SK-N-SH (cell line): Measurements from ENCODE around the gene GHRL. TPM values are rescaled to one million over a fixed set of nuclear protein-coding genes. Genes with fewer than 3 reads are reported as not detected.

Experiments used
- CTCF ChIA-PET: fragments of 300-600, 350-600 bp; formaldehyde crosslinking; extraction: SDS; loops from one replicate; lab custom pipeline; 2021; lab: Yijun Ruan, JAX
- POLR2A ChIA-PET: fragments of 350-600 bp; sonication (Branson Sonifier 250); formaldehyde crosslinking; extraction: SDS; loops from one replicate; lab custom pipeline; 2020; ENCODE audit warnings: antibody characterized with exemption, inconsistent platforms; lab: Yijun Ruan, JAX
- DNase-seq: peaks from one replicate; pipeline ENCODE4 v3.0.0; 2012
- H2AFZ ChIP-seq: fragments of 200-600 bp; sonication (generic); 2 replicates; pipeline ENCODE4 v1.8.1; 2016; ENCODE audit warnings: antibody characterized with exemption, mild to moderate bottlenecking, low read depth
- H3F3A ChIP-seq: fragments of 200-600 bp; sonication (generic); replicated peaks from 2 replicates; pipeline ENCODE3; 2016; ENCODE audit warnings: antibody characterized with exemption, mild to moderate bottlenecking; ENCODE audit not compliant: insufficient read depth
- H3K27ac ChIP-seq, 2 experiments: fragments of 200-500 bp in 1 of 2; fragments of 200-600 bp in 1 of 2; sonication (Bioruptor generic) in 1 of 2; sonication (generic), shearing (Covaris generic) in 1 of 2; 2 replicates each; pipeline versions ENCODE4 v1.5.1 to v1.6.1; 2014 to 2016; ENCODE audit warnings: low read depth in 2 of 2, inconsistent platforms in 1 of 2, low read length in 1 of 2, mild to moderate bottlenecking in 1 of 2, mixed read lengths in 1 of 2
- H3K27me3 ChIP-seq: fragments of 200-600 bp; sonication (generic), shearing (Covaris generic); 2 replicates; pipeline ENCODE4 v1.6.1; 2016; ENCODE audit warnings: mixed run types; ENCODE audit not compliant: insufficient read depth
- H3K36me3 ChIP-seq, 2 experiments: fragments of 200-500 bp in 1 of 2; fragments of 200-600 bp in 1 of 2; sonication (Bioruptor generic) in 1 of 2; sonication (generic) in 1 of 2; replicated peaks in 1 of 2; 2 replicates each; pipeline versions ENCODE3 to v1.5.1; 2014 to 2016; ENCODE audit warnings: low read length in 1 of 2, mild to moderate bottlenecking in 1 of 2; ENCODE audit not compliant: insufficient read depth in 2 of 2, control insufficient read depth in 1 of 2
- H3K4me1 ChIP-seq, 2 experiments: fragments of 200-500 bp in 1 of 2; fragments of 200-600 bp in 1 of 2; sonication (Bioruptor generic) in 1 of 2; sonication (generic), shearing (Covaris generic) in 1 of 2; 2 replicates each; pipeline versions ENCODE4 v1.5.1 to v1.6.1; 2014 to 2016; ENCODE audit warnings: low read depth in 1 of 2, low read length in 1 of 2, mixed run types in 1 of 2; ENCODE audit not compliant: insufficient read depth in 2 of 2, control insufficient read depth in 1 of 2
- H3K4me2 ChIP-seq: fragments of 200-600 bp; sonication (generic), shearing (Covaris generic); 2 replicates; pipeline ENCODE4 v1.6.1; 2017; ENCODE audit warnings: mixed run types
- H3K4me3 ChIP-seq, 2 experiments: fragments of 200-500 bp in 1 of 2; fragments of 200-600 bp in 1 of 2; sonication (Bioruptor generic) in 1 of 2; sonication (generic), shearing (Covaris generic) in 1 of 2; 2 replicates each; pipeline versions ENCODE4 v1.5.1 to v1.8.1; 2014 to 2016; ENCODE audit warnings: low read depth in 2 of 2, inconsistent platforms in 1 of 2, low read length in 1 of 2, mild to moderate bottlenecking in 1 of 2, mixed read lengths in 1 of 2, moderate library complexity in 1 of 2
- H3K79me2 ChIP-seq: fragments of 200-600 bp; sonication (generic); 2 replicates; pipeline ENCODE4 v1.8.1; 2017; ENCODE audit warnings: mild to moderate bottlenecking; ENCODE audit not compliant: insufficient read depth
- H3K9ac ChIP-seq: fragments of 200-600 bp; sonication (generic); 2 replicates; pipeline ENCODE4 v1.6.1; 2017; ENCODE audit warnings: mixed run types
- H3K9me2 ChIP-seq: fragments of 200-600 bp; sonication (generic); 2 replicates; pipeline ENCODE4 v1.6.1; 2017; ENCODE audit warnings: mixed run types
- H3K9me3 ChIP-seq: fragments of 200-600 bp; sonication (generic); 2 replicates; pipeline ENCODE4 v1.6.1; 2017; ENCODE audit warnings: mixed run types, mild to moderate bottlenecking, moderate library complexity
- H4K20me1 ChIP-seq: fragments of 200-600 bp; sonication (generic); 2 replicates; pipeline ENCODE4 v1.6.1; 2017; ENCODE audit warnings: mild to moderate bottlenecking, mixed run types; ENCODE audit not compliant: insufficient read depth
- CHD2 ChIP-seq: fragments of 150-350 bp; IDR thresholded peaks from 2 replicates; pipeline ENCODE4 v1.6.1; 2018; ENCODE audit warnings: low read length; ENCODE audit not compliant: partially characterized antibody
- EZH2phosphoT487 ChIP-seq: fragments of 200-600 bp; sonication (generic); IDR thresholded peaks from 2 replicates; pipeline ENCODE4 v1.6.1; 2017; ENCODE audit warnings: low read depth, mixed run types, mild to moderate bottlenecking, antibody characterized with exemption, moderate library complexity, borderline replicate concordance
- FOXM1 ChIP-seq: IDR thresholded peaks from 2 replicates; pipeline ENCODE4 v1.4.0; 2012; ENCODE audit warnings: low read depth, mild to moderate bottlenecking
- GABPA ChIP-seq: IDR thresholded peaks from 2 replicates; pipeline ENCODE4 v1.4.0; 2012; ENCODE audit warnings: low read depth, mild to moderate bottlenecking
- GATA2 ChIP-seq: sonication (generic); formaldehyde crosslinking; IDR thresholded peaks from 2 replicates; pipeline ENCODE4 v1.5.0; 2020; ENCODE audit warnings: mild to moderate bottlenecking, missing genetic modification reagents
- IRF3 ChIP-seq: fragments of 150-350 bp; IDR thresholded peaks from 2 replicates; pipeline ENCODE4 v1.6.1; 2016; ENCODE audit warnings: mild to moderate bottlenecking, low read depth, low read length
- MEF2A ChIP-seq: IDR thresholded peaks from 2 replicates; pipeline ENCODE4 v1.4.0; 2012; ENCODE audit warnings: low read depth, borderline replicate concordance
- MXI1 ChIP-seq: IDR thresholded peaks from 2 replicates; pipeline ENCODE4 v1.6.1; 2012; ENCODE audit warnings: mild to moderate bottlenecking, low read depth, low read length, improper control_type of control experiment
- RAD21 ChIP-seq: IDR thresholded peaks from 2 replicates; pipeline ENCODE4 v1.6.1; 2012; ENCODE audit warnings: mild to moderate bottlenecking, low read length
- RCOR1 ChIP-seq: fragments of 150-350 bp; IDR thresholded peaks from 2 replicates; pipeline ENCODE4 v1.6.1; 2017; ENCODE audit warnings: antibody characterized with exemption, low read length
- REST ChIP-seq: IDR thresholded peaks from 2 replicates; pipeline ENCODE4 v1.6.1; 2012; ENCODE audit warnings: mild to moderate bottlenecking, low read depth, low read length, moderate library complexity
- RFX5 ChIP-seq: IDR thresholded peaks from 2 replicates; pipeline ENCODE4 v1.6.1; 2012; ENCODE audit warnings: mild to moderate bottlenecking, improper control_type of control experiment, low read length
- RXRA ChIP-seq: IDR thresholded peaks from 2 replicates; pipeline ENCODE4 v1.4.0; 2012; ENCODE audit warnings: low read depth, mild to moderate bottlenecking, borderline replicate concordance
- SMC3 ChIP-seq: IDR thresholded peaks from 2 replicates; pipeline ENCODE4 v1.6.1; 2012; ENCODE audit warnings: low read depth, low read length, improper control_type of control experiment
- TEAD4 ChIP-seq: IDR thresholded peaks from 2 replicates; pipeline ENCODE4 v1.4.0; 2012; ENCODE audit warnings: mild to moderate bottlenecking, borderline replicate concordance; ENCODE audit not compliant: insufficient read depth
- WGBS: methylation state at CpG from one replicate; pipeline ENCODE4 v1.1.6; 2017; ENCODE audit warnings: low lambda C conversion rate; 5-methylcytosine and 5-hydroxymethylcytosine counted together
- polyA plus RNA-seq, 3 experiments: library from polyadenylated mRNA; depleted of rRNA; stranded (reverse); fragments of >200 nt; gene quantifications; 2 replicates each; pipeline ENCODE4 v1.2.3, GENCODE V29; 2012
- TF ChIP-seq, protein P1 (sequence below): fragments of 150-350 bp; IDR thresholded peaks from 2 replicates; pipeline ENCODE4 v1.6.1; 2017; ENCODE audit warnings: antibody characterized with exemption, low read length, low read depth, borderline replicate concordance
- TF ChIP-seq, protein P2 (sequence below): IDR thresholded peaks from 2 replicates; pipeline ENCODE4 v1.4.0; 2012; ENCODE audit warnings: low read depth, borderline replicate concordance
- TF ChIP-seq, protein P3 (sequence below): fragments of 200-600 bp; sonication (generic); IDR thresholded peaks from 2 replicates; pipeline ENCODE4 v1.6.1; 2017; ENCODE audit warnings: antibody characterized with exemption, mild to moderate bottlenecking, moderate library complexity

Gene GHRL
- polyA plus RNA-seq, 1 of the 3 experiments (the other 2 are of a cell fraction): not detected

GRCh38 chr3:10288575-10288960, 4.2 kb downstream of the GHRL start:
- H3K9ac ChIP-seq: no peak overlapping the region
- H2AFZ ChIP-seq: no peak overlapping the region
- no peaks in the 10 kb centered on the region for H3K79me2 ChIP-seq
- H3K4me3 ChIP-seq: no peak overlapping the region
- DNase-seq: no peak
- H3K27ac ChIP-seq: no peak overlapping the region
- WGBS: 86% methylated on average over 11 of the region's 11 CpGs
- peaks cover 12 to 26% of the 10 kb centered on the region in 2 experiments for H3K36me3 ChIP-seq
- peaks cover 4% of the 10 kb centered on the region for H3F3A ChIP-seq
- no peaks in the 10 kb centered on the region for H4K20me1 ChIP-seq
- no peaks in the 10 kb centered on the region for H3K9me3 ChIP-seq
- TF ChIP-seq EZH2phosphoT487 (no peak), MXI1 (no peak), SMC3 (no peak), IRF3 (no peak), RCOR1 (no peak), MEF2A (no peak), CHD2 (no peak), GATA2 (CRISPR knock-in tag) (no peak), RFX5 (no peak), FOXM1 (no peak), GABPA (no peak), TEAD4 (no peak), RXRA (no peak), RAD21 (no peak), REST (no peak)
- TF ChIP-seq, protein P1, sequence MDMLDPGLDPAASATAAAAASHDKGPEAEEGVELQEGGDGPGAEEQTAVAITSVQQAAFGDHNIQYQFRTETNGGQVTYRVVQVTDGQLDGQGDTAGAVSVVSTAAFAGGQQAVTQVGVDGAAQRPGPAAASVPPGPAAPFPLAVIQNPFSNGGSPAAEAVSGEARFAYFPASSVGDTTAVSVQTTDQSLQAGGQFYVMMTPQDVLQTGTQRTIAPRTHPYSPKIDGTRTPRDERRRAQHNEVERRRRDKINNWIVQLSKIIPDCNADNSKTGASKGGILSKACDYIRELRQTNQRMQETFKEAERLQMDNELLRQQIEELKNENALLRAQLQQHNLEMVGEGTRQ: no peak
- TF ChIP-seq, protein P2, sequence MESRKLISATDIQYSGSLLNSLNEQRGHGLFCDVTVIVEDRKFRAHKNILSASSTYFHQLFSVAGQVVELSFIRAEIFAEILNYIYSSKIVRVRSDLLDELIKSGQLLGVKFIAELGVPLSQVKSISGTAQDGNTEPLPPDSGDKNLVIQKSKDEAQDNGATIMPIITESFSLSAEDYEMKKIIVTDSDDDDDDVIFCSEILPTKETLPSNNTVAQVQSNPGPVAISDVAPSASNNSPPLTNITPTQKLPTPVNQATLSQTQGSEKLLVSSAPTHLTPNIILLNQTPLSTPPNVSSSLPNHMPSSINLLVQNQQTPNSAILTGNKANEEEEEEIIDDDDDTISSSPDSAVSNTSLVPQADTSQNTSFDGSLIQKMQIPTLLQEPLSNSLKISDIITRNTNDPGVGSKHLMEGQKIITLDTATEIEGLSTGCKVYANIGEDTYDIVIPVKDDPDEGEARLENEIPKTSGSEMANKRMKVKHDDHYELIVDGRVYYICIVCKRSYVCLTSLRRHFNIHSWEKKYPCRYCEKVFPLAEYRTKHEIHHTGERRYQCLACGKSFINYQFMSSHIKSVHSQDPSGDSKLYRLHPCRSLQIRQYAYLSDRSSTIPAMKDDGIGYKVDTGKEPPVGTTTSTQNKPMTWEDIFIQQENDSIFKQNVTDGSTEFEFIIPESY: no peak
- TF ChIP-seq, protein P3, sequence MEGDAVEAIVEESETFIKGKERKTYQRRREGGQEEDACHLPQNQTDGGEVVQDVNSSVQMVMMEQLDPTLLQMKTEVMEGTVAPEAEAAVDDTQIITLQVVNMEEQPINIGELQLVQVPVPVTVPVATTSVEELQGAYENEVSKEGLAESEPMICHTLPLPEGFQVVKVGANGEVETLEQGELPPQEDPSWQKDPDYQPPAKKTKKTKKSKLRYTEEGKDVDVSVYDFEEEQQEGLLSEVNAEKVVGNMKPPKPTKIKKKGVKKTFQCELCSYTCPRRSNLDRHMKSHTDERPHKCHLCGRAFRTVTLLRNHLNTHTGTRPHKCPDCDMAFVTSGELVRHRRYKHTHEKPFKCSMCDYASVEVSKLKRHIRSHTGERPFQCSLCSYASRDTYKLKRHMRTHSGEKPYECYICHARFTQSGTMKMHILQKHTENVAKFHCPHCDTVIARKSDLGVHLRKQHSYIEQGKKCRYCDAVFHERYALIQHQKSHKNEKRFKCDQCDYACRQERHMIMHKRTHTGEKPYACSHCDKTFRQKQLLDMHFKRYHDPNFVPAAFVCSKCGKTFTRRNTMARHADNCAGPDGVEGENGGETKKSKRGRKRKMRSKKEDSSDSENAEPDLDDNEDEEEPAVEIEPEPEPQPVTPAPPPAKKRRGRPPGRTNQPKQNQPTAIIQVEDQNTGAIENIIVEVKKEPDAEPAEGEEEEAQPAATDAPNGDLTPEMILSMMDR: no peak
- CTCF ChIA-PET: interaction anchor here (1.0 kb wide), 1 partner anchor 450 kb away, joined by 3 read pairs; no protein-coding TSS in a partner anchor
- no peak overlapping the region for H3K4me2 ChIP-seq
- no peaks in the 10 kb centered on the region for H3K9me2 ChIP-seq
- no peaks in the 10 kb centered on the region for H3K27me3 ChIP-seq
- peaks cover 6 to 10% of the 10 kb centered on the region in 2 experiments; a peak in 2 of 4 replicates for H3K4me1 ChIP-seq
- POLR2A ChIA-PET: interaction anchor here (1.0 kb wide), 1 partner anchor 8 kb away, joined by 3 read pairs; no protein-coding TSS in a partner anchor
